Inflammatory macrophage (primary cell): ENCODE measurements around the gene C1QTNF8.

Experiments used
- DNase-seq, 2 donors: peaks; one replicate each; pipeline ENCODE4 v3.0.0-alpha.2; 2020 to 2022

C1QTNF8 gene

DNA sequence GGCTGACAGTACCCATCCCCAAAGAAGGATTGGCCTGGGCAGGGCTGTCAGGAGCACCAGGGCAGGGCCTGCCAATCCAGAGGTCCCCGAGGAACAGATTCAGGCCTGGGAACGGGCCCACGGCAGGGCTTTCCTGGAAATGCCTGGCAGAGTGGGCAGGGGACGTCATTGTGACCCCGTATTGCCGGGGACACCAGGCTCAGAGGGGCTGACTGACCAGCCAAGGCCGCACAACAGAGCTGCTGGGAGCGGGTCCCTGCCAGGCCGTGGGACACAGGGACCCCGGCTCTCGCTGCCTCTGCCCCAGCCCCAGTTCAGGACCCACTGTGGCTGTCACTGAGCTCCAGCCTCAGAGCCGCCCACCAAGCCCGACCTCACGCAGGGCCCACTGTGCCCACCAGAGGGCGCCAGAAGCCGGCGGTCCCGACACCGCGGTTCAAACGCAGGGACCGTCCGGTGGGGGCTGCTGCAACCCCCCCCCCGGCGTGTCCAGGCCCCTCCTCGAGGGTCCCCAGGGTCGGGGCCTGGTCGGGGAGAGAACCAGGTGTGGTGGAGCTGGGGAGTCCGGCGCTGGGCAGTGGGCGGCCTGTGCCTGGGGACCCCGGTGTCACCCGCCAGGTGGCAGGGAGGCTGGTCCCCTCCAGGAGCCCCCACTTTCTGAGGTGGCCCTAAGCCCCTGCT is 38.7 kb downstream of the C1QTNF8 start:
- DNase-seq: peak; percentile 3 to 17

DNA sequence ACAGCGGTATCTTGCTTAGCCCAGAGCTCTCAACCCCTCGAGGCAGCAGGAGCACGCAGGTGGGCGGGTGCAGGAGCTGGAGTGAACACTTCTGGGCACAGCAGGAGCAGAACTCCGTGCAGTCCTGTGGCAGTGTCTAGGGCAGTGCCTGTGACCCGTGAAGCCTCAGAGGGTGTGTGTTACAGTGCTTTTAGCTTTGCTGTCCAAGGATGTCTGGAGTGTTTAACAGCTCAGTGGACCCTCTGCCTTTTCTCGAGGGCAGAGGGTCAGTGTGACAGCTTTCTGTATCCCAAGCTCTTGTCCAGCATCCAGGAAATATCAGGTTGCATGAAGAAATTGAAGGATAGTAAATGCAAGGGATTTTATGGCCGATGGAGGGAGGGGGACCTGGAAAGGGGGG is 39.8 kb downstream of the C1QTNF8 start:
- no peak for DNase-seq

GRCh38 chr16:1055557-1055924 is 40.5 kb downstream of the C1QTNF8 start:
- DNase-seq: no peak

- peak; percentile 31 to 50 for DNase-seq
Measured at GRCh38 chr16:1054660-1055556, 41.1 kb downstream of the C1QTNF8 start.

DNA sequence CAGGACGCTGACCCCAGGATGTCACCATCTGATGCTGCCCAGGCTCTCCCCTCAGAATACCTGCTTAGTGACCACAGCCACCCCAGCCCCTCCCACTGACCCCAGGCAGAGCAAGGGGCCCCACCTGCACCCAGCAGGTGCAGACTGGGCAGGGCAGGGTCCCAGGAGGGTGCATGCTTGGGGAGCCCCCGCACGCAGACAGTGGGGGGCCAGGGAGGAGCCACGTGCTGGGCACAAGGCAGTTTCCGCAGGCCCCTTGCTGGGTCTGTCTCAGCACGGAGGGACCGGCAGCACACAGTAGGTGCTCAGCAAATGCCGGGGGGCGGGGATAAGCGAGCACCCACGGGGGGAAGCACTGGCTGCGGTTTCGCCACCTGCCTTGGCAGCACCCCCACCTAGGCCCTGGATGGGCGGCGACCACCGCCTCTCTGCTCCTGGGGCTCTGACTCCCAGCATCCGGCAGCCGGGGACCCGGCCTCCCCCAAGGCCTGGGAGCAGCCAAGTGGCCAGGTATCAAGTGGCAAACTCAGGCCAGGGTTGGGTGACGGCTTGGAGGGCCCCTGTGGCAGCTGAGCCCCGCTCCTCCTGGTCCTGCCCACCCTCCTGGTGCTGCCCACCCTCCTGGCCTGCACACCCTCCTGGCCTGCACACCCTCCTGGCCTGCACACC is 42.2 kb downstream of the C1QTNF8 start:
- DNase-seq: no peak

- no peak for DNase-seq
Measured at GRCh38 chr16:1053121-1053521, 42.9 kb downstream of the C1QTNF8 start.

GRCh38 chr16:1052721-1053120 is 43.3 kb downstream of the C1QTNF8 start:
- no peak for DNase-seq

DNA sequence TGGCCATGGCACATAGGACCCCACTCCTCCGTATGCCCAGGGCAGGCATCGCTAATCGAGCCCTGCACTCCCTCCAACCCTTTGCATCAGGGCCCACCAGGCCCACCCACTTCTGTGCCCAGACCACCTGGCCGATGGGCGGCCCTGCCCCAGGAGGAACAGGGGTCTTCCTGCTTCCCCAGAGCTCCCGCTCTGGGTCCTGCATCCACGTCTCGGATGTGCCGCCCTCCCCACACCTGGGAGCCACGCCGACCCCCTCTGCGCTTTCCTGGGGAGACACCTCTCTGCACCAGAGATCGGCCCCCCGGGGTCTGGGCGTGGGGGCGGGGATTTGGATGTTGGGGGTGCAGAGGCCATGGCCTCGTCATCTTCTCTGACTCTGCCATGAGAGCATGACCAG is 44.6 kb downstream of the C1QTNF8 start:
- DNase-seq: no peak

- no peak for DNase-seq
Measured at GRCh38 chr16:1050921-1051320, 45.1 kb downstream of the C1QTNF8 start.

DNA sequence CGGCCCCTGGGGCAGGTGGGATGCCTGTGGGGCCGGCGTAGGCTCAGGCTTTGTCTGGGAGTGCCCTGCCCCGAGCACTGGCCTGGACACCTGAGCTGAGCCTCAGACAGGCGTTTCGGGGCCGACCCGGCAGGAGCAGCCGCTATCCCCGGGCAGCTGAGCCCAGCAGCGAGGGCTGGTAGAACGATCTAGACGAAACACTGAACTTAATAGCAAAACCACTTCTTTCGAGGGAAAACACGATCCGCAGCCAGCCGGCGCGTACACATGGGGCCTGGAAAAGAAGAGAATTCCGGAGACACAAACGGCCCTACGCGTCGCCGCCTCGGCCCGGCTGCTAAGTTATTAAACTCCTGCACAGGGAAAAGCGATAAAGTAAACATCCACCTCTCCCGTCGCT is 45.5 kb downstream of the C1QTNF8 start:
- no peak for DNase-seq

GRCh38 chr16:1049976-1050247 is 46.1 kb downstream of the C1QTNF8 start:
- DNase-seq: no peak

DNA sequence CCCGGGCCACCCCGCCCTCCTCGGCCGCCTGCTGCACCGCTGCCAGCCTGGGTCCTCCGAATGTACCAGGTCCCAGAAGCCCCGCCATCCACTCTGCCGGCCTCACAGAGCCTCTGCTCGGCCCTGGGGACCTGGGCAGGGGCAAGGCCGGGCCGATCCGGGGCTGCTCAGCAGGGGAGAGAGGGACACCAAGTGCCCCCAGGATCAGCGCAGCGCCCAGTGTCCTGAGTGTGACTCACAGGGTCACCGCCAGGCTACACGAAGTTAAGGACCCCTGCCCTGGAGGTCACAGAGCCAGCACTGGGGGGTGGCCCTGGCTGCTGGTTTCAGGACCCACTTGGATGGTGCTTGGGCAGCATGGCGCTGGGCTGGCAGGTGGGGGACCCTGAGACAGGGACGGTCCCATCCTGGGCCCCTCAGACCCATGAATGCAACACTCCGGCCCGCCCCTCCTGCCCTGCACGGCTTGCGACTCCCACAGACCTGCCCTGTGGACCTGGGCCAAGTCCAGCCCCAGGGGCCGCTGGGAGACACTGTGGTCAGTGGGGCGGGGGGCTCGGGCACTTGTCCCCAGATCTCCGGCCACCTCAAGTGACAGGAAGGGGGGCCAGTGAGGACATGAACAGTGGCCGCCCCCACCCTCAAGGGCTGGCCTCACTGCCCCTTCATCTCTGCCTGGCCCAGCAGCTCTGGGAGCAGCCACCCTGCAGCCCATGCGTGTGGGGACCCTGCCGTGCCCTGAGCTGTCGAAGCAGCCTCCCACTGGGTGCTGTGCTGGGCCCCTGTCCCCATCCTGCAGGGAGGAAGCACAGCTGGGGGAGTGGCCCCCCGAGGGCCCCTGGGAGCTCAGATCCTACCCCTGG is 46.7 kb downstream of the C1QTNF8 start:
- no peak for DNase-seq

GRCh38 chr16:1048442-1049112 is 47.5 kb downstream of the C1QTNF8 start:
- DNase-seq: no peak

- DNase-seq: no peak
Measured at GRCh38 chr16:1047801-1048200, 48.2 kb downstream of the C1QTNF8 start.

DNA sequence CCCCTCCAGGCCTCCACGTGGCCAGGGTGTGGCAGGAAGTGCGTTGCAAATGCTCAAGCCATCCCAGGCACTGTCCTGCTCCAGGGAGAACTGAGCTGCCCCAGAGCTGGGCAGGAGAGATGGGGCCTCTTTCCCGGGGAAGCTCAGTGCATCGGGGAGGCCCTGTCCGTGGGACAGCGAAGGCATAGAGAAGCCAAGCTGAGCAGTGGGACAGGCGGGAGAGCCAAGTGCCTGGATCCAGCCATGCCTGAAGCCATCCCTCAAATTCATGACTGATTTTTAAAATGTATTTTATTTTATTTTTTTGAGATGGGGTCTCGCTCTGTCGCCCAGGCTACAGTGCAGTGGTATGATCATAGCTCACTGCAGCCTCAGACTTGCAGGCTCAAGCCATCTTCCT is 48.9 kb downstream of the C1QTNF8 start:
- no peak for DNase-seq

DNA sequence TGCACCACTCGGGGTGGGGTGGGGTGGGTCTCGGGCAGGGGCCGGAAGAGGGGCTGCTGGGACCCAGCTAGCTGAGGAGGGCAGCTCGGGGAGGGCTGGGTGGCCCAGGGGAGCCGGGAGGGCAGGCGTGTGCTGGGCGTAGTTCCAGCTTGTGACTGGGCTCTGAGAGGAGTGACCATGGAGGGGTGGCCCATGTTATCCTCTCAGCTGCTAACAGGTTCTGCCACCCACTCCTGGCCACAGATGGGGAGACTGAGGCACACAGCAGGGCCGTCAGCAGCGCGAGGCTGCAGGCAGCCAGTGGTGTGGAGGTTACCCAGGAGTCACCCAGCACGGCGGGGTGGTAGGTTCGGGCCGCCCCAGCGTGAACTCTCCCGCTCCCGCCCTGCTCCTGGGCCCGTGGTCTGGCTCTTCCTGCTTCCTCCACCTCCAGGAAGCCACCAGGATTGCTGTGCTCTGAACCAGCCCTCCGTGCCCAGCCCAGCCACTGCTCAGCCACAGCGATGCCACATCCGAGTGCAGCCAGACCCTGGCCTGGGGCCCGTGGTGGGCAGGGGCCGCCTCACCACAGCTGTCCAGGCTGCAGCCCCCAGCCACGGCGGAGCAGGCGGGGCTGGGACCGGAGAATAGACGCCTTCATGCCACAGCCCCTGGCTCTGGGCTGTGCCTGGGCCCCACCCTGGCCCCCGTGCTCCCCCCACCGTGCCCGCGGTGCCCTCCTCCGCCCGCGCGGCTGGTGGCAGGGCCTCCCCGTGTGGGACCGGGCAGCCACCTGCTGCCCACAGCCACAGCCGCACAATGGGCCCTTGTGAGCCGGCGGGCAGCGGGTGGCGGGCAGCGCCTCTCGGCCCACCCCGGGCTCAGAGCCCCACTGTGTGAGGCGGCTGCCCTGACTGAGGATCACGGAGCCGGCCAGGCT is 49.8 kb downstream of the C1QTNF8 start:
- DNase-seq: no peak

DNA sequence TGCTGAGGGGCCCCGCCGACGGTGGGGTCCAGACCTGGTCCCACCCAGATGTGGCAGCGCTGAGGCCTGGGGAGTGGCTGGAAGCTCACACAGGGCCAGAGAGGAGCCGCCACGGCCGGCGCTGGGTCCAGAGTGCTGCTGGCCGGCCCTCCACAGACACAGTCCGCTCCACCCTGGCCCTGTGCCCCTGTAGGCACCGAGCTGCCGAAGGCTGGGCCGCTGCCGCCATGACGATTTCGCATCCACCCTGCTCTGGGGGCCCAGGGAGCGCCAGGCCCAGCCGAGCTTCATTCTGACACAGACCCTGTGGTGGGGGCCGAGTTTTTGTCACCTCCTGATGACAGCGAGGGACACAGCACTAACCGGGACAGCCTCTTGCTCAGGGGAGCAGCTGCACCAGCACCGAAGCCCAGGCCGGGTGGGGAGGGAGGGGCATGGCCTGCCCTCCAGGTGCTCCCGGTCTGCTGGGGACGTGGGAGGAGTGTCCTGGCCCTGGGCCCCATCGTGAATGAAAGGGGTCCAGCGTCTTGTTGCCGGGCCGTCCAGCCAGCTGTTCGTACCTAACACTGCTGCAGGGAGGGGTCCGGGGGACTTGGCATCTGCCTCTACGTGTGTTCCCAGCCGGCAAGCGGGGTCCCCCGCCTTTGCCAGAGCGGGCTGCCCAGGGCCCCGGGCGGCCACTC is 50.6 kb downstream of the C1QTNF8 start:
- DNase-seq: no peak

GRCh38 chr16:1044460-1045309 is 51.4 kb downstream of the C1QTNF8 start:
- DNase-seq: no peak

GRCh38 chr16:1043881-1044451 is 52.1 kb downstream of the C1QTNF8 start:
- no peak for DNase-seq
